HepG2 (cell line): Measurements from ENCODE around the gene MLST8. TPM values are rescaled to one million over a fixed set of nuclear protein-coding genes. Genes with fewer than 3 reads are reported as not detected.

Experiments
- ATAC-seq: fragments of 200-7000 bp; cut with Tn5 transposase; 3 replicates; pipeline ENCODE4 v1.9.1; 2020; ENCODE audit warnings: mild to moderate bottlenecking, moderate library complexity
- Bru-seq: library from RNA; stranded (reverse); fragments of 400-500 nt; gene quantifications from one replicate; lab custom pipeline; 2021; lab: Mats Ljungman, UMichigan
- BruChase-seq, 2 experiments: library from RNA; stranded (reverse); fragments of 400-500 nt; gene quantifications; one replicate each; lab custom pipeline; 2021; lab: Mats Ljungman, UMichigan
- BruUV-seq: library from RNA; stranded (reverse); fragments of 400-500 nt; replicated peaks from 2 replicates; lab custom pipeline; 2021; lab: Mats Ljungman, UMichigan
- CTCF ChIA-PET: fragments of 300-600 bp; formaldehyde crosslinking; extraction: SDS; loops from one replicate; lab custom pipeline; 2021; ENCODE audit warnings: low total read pairs, inconsistent platforms, low intra/inter-chr PET ratio; lab: Yijun Ruan, JAX
- POLR2A ChIA-PET: fragments of 350-600 bp; sonication (Branson Sonifier 250); formaldehyde crosslinking; loops from one replicate; lab custom pipeline; 2020; ENCODE audit warnings: antibody characterized with exemption, inconsistent platforms; lab: Yijun Ruan, JAX
- DNase-seq: peaks from one replicate; pipeline ENCODE4 v3.0.0-alpha.2; 2015; ENCODE audit warnings: low spot score
- FAIRE-seq: peaks from 3 replicates; lab custom pipeline; 2011; peaks lifted over from hg19 to GRCh38; lab: Jason Lieb, UNC
- H2AFZ ChIP-seq: one replicate; pipeline ENCODE4 v1.6.1; 2011; ENCODE audit warnings: low read length, inconsistent platforms
- H3K27ac ChIP-seq: fragments of 300-600 bp; 3 replicates; pipeline ENCODE4 v1.8.0; 2011; ENCODE audit warnings: mixed run types, mild to moderate bottlenecking, mixed read lengths, low read length, inconsistent platforms; ENCODE audit not compliant: insufficient read depth; ENCODE audit errors: extremely low read length
- H3K27me3 ChIP-seq, 2 experiments: fragments of 200-600 bp in 1 of 2; 2 replicates in 1 of 2; 3 replicates in 1 of 2; pipeline versions ENCODE4 v1.6.0 to v1.8.0; 2011; ENCODE audit warnings: low read length in 2 of 2, mild to moderate bottlenecking in 2 of 2, moderate library complexity in 2 of 2, inconsistent platforms in 1 of 2; ENCODE audit not compliant: insufficient read depth in 2 of 2, control insufficient read depth in 1 of 2
- H3K36me3 ChIP-seq, 2 experiments: fragments of 200-600 bp in 1 of 2; replicated peaks in 1 of 2; 2 replicates in 1 of 2; 3 replicates in 1 of 2; pipeline versions ENCODE4 v1.5.1 to v1.8.0; 2011; ENCODE audit warnings: low read length in 2 of 2, inconsistent platforms in 1 of 2; ENCODE audit not compliant: insufficient read depth in 2 of 2, control insufficient read depth in 1 of 2
- H3K4me1 ChIP-seq: 2 replicates; pipeline ENCODE4 v1.5.1; 2012; ENCODE audit warnings: low read length, inconsistent platforms; ENCODE audit not compliant: insufficient read depth
- H3K4me2 ChIP-seq: 2 replicates; pipeline ENCODE4 v1.6.0; 2011; ENCODE audit warnings: low read depth, low read length, inconsistent platforms
- H3K4me3 ChIP-seq, 3 experiments: fragments of 200-600 bp in 1 of 3; sonication (generic), shearing (Covaris generic) in 1 of 3; replicated peaks in 1 of 3; 2 replicates each; pipeline ENCODE4 v1.5.1; 2011 to 2016; ENCODE audit warnings: low read length in 3 of 3, inconsistent platforms in 2 of 3, low read depth in 2 of 3, mild to moderate bottlenecking in 2 of 3, control low read depth in 1 of 3, mixed read lengths in 1 of 3; ENCODE audit not compliant: insufficient read depth in 1 of 3
- H3K79me2 ChIP-seq: one replicate; pipeline ENCODE4 v1.6.1; 2011; ENCODE audit warnings: low read length, inconsistent platforms; ENCODE audit not compliant: insufficient read depth
- H3K9ac ChIP-seq: 2 replicates; pipeline ENCODE4 v1.6.0; 2011; ENCODE audit warnings: mild to moderate bottlenecking, low read depth, low read length, inconsistent platforms; ENCODE audit not compliant: insufficient read depth
- H3K9me3 ChIP-seq: 2 replicates; pipeline ENCODE4 v1.5.1; 2012; ENCODE audit warnings: mild to moderate bottlenecking, low read length
- H4K20me1 ChIP-seq: 2 replicates; pipeline ENCODE4 v1.6.0; 2011; ENCODE audit warnings: inconsistent platforms, mild to moderate bottlenecking, low read length, moderate library complexity; ENCODE audit not compliant: insufficient read depth
- BRCA1 ChIP-seq: sonication (generic); formaldehyde crosslinking; IDR thresholded peaks from 2 replicates; pipeline ENCODE4 v1.4.0; 2020; ENCODE audit warnings: missing genetic modification reagents
- GATAD2A ChIP-seq: IDR thresholded peaks from 2 replicates; pipeline ENCODE4 v1.6.1; 2016
- HNRNPH1 ChIP-seq: fragments of 200-400 bp; formaldehyde crosslinking; optimal IDR thresholded peaks from 2 replicates; pipeline ENCODE3; 2017; ENCODE audit warnings: mild to moderate bottlenecking, low read depth, low read length
- PAWR ChIP-seq: sonication (generic); formaldehyde crosslinking; IDR thresholded peaks from 2 replicates; pipeline ENCODE4 v1.4.0; 2020; ENCODE audit warnings: missing genetic modification reagents, mild to moderate bottlenecking, borderline replicate concordance
- SIN3A ChIP-seq: IDR thresholded peaks from 2 replicates; pipeline ENCODE4 v1.6.1; 2011; ENCODE audit warnings: low read depth, mild to moderate bottlenecking, control low read depth, low read length, borderline replicate concordance
- ZBTB34 ChIP-seq: sonication (generic); formaldehyde crosslinking; IDR thresholded peaks from 2 replicates; pipeline ENCODE4 v1.8.0; 2022; ENCODE audit warnings: mild to moderate bottlenecking, missing genetic modification reagents
- ZBTB39 ChIP-seq: sonication (generic); formaldehyde crosslinking; IDR thresholded peaks from 2 replicates; pipeline ENCODE4 v1.5.0; 2020; ENCODE audit warnings: missing genetic modification reagents
- ZNF205 ChIP-seq: IDR thresholded peaks from 2 replicates; pipeline ENCODE4 v1.6.1; 2018; ENCODE audit warnings: missing biosample characterization, missing genetic modification reagents
- ZNF75D ChIP-seq: sonication (generic); formaldehyde crosslinking; IDR thresholded peaks from 2 replicates; pipeline ENCODE4 v1.8.1; 2023; ENCODE audit warnings: missing genetic modification reagents, mild to moderate bottlenecking, borderline replicate concordance
- ZSCAN25 ChIP-seq: sonication (generic); formaldehyde crosslinking; IDR thresholded peaks from 2 replicates; pipeline ENCODE4 v1.8.0; 2022; ENCODE audit warnings: mild to moderate bottlenecking, missing genetic modification reagents
- WGBS: methylation state at CpG from one replicate; pipeline ENCODE4 v1.1.6; 2017; ENCODE audit warnings: low lambda C conversion rate; 5-methylcytosine and 5-hydroxymethylcytosine counted together
- in situ Hi-C: cut with HindIII; loops from 2 replicates; pipeline ENCODE4 v1.10.0; 2017; ENCODE audit warnings: low pct_unique_long_range_greater_than_20kb; ENCODE audit not compliant: extremely low pct_ligation_motif_present
- intact Hi-C: fragments of 100-400 bp; cut with micrococcal nuclease; formaldehyde crosslinking; loops from one replicate; pipeline ENCODE4 v1.10.0; 2022; ENCODE audit not compliant: unreplicated experiment
- long read RNA-seq, 2 experiments: library from RNA in 1 of 2; library from polyadenylated mRNA in 1 of 2; stranded (forward) in 1 of 2; unstranded in 1 of 2; transcript quantifications; one replicate each; pipeline ENCODE4 v2.0.0, GENCODE V29; 2019 to 2022
- polyA minus RNA-seq, 3 experiments: library from RNA; depleted of rRNA, polyadenylated mRNA; stranded (reverse); fragments of >200 nt; gene quantifications; 2 replicates each; pipeline ENCODE4 v1.2.3, GENCODE V29; 2011; ENCODE audit warnings: low replicate concordance in 1 of 3
- polyA plus RNA-seq, 8 experiments: library from polyadenylated mRNA; depleted of rRNA in 3 of 8; stranded (reverse) in 7 of 8; unstranded in 1 of 8; fragments of >200 nt; fragmentation: Illumina TruSeq in 4 of 8; extraction: Trizol in 4 of 8; gene quantifications; 2 replicates each; pipeline versions ENCODE4 v1.2.1 to v1.2.3, GENCODE V29; 2011 to 2016; ENCODE audit warnings: low read depth in 4 of 8, missing spikeins in 1 of 8, mixed read lengths in 1 of 8; ENCODE audit not compliant: insufficient read depth in 1 of 8
- total RNA-seq, 5 experiments: library from RNA; depleted of rRNA; stranded (reverse); fragments of >200 nt; fragmentation: Illumina TruSeq; extraction: Trizol; gene quantifications; 2 replicates each; pipeline ENCODE4 v1.2.3, GENCODE V29; 2016; ENCODE audit warnings: low read depth in 1 of 5

The MLST8 gene
- total RNA-seq (2016; rRNA removed; fragmentation: Illumina TruSeq; extraction: Trizol) (25.2 and 30.8 TPM in 2 replicates), polyA plus RNA-seq (2011; rRNA removed) (70.9 and 72.7 TPM in 2 replicates), polyA minus RNA-seq (2011; rRNA and poly(A)+ RNA removed; ENCODE audit: low replicate concordance) (111 and 121 TPM in 2 replicates), Bru-seq, nascent RNA (percentile 58 among the genes with signal in this experiment), BruChase-seq, experiment 1, labeled RNA remaining after a 6-hour chase (percentile 69 among the genes with signal in this experiment), BruChase-seq, experiment 2, labeled RNA remaining after a 2-hour chase (percentile 57 among the genes with signal in this experiment)
- total RNA-seq (2016; cell fraction: cytosol; rRNA removed; fragmentation: Illumina TruSeq; extraction: Trizol; ENCODE audit: low read depth), result 66.8 and 68.3 TPM in 2 replicates
- total RNA-seq (2016; cell fraction: insoluble cytoplasmic fraction; rRNA removed; fragmentation: Illumina TruSeq; extraction: Trizol), result 24.8 and 34.9 TPM in 2 replicates
- total RNA-seq (2016; cell fraction: membrane; rRNA removed; fragmentation: Illumina TruSeq; extraction: Trizol), result 73.3 and 82.0 TPM in 2 replicates
- 20.0 and 20.9 TPM in 2 replicates for total RNA-seq (2016; cell fraction: nucleus; rRNA removed; fragmentation: Illumina TruSeq; extraction: Trizol)
- polyA plus RNA-seq (2011; cell fraction: cytosol; rRNA removed), result 88.3 and 159 TPM in 2 replicates
- polyA plus RNA-seq (2011; cell fraction: nucleus; rRNA removed), result 109 and 133 TPM in 2 replicates
- 26.5 and 34.3 TPM in 2 replicates for polyA plus RNA-seq (2012)
- polyA plus RNA-seq (2016; cell fraction: cytosol; fragmentation: Illumina TruSeq; extraction: Trizol; ENCODE audit: low read depth), result 136 and 139 TPM in 2 replicates
- 45.5 and 48.4 TPM in 2 replicates for polyA plus RNA-seq (2016; cell fraction: insoluble cytoplasmic fraction; fragmentation: Illumina TruSeq; extraction: Trizol; ENCODE audit: low read depth)
- 121 and 123 TPM in 2 replicates for polyA plus RNA-seq (2016; cell fraction: membrane; fragmentation: Illumina TruSeq; extraction: Trizol; ENCODE audit: low read depth)
- 52.7 and 57.3 TPM in 2 replicates for polyA plus RNA-seq (2016; cell fraction: nucleus; fragmentation: Illumina TruSeq; extraction: Trizol; ENCODE audit: insufficient read depth, low read depth)
- 30.5 and 31.0 TPM in 2 replicates for polyA minus RNA-seq (2011; cell fraction: cytosol; rRNA and poly(A)+ RNA removed)
- polyA minus RNA-seq (2011; cell fraction: nucleus; rRNA and poly(A)+ RNA removed), result 41.5 and 46.5 TPM in 2 replicates
- long read RNA-seq, experiment 1, transcript MLST8-232 (9 exons, 1,870 nt), result major isoform, 40 of 121 reads
- long read RNA-seq, experiment 1, transcript MLST8-203 (9 exons, 1,691 nt), result minor isoform, 10 of 121 reads
- long read RNA-seq, experiment 1, transcript MLST8-230 (8 exons, 2,116 nt), result minor isoform, 16 of 121 reads
- long read RNA-seq, experiment 1, transcript MLST8-215 (9 exons, 1,861 nt), result minor isoform, 19 of 121 reads
- long read RNA-seq, experiment 1, partial matches to known transcripts, result 14 of 121 reads
- long read RNA-seq, experiment 1, other reads (novel, unspliced or antisense), result 15 of 121 reads
- long read RNA-seq, experiment 2, transcript MLST8-215 (9 exons, 1,861 nt), result minor isoform, 10 of 114 reads
- long read RNA-seq, experiment 2, transcript MLST8-230 (8 exons, 2,116 nt), result major isoform, 18 of 114 reads
- long read RNA-seq, experiment 2, transcript MLST8-232 (9 exons, 1,870 nt), result minor isoform, 10 of 114 reads
- long read RNA-seq, experiment 2, transcript MLST8-203 (9 exons, 1,691 nt), result minor isoform, 12 of 114 reads
- long read RNA-seq, experiment 2, partial matches to known transcripts, result 26 of 114 reads
- long read RNA-seq, experiment 2, other reads (novel, unspliced or antisense), result 26 of 114 reads

- H3K79me2 ChIP-seq, result peaks cover 8% of the 10 kb centered on the region
- under 1% methylated on average over 33 of the region's 93 CpGs for WGBS
- peak within 1 kb of the TSS; percentile 99 for H3K4me2 ChIP-seq
- 0 out of 5 replicates have a peak, but pooled peaks cover 0 to 1% of the 10 kb centered on the region in 2 experiments for H3K27me3 ChIP-seq
- peak; percentile 65 for DNase-seq
- peak within 1 kb of the TSS; percentile 71 to 96 (median 83) for H3K4me3 ChIP-seq
- H4K20me1 ChIP-seq, result no peaks in the 10 kb centered on the region
- peak; percentile 52 for ATAC-seq
- no peak for FAIRE-seq
- no TSS peak for BruUV-seq
- peak within 1 kb of the TSS; percentile 89 for H3K27ac ChIP-seq
- H3K4me1 ChIP-seq, result peaks cover 33% of the 10 kb centered on the region
- intact Hi-C loops, result no loop called here
- in situ Hi-C loops, result no loop called here
- H3K36me3 ChIP-seq, result peaks cover 2 to 13% of the 10 kb centered on the region in 2 experiments; a peak in 3 of 5 replicates
- H2AFZ ChIP-seq, result peak within 1 kb of the TSS; percentile 71
- H3K9ac ChIP-seq, result peak within 1 kb of the TSS; percentile 97
- ChIA-PET CTCF (no interaction called here), POLR2A (interaction anchor here (0.8 to 4.3 kb wide), 6 partner anchors 9 to 50 kb away, joined by 3 to 18 read pairs (median 10); partner anchors contain the start of genes E4F1, ECI1, PGP and TRAF7)
- H3K9me3 ChIP-seq, result no peaks in the 10 kb centered on the region
- TF ChIP-seq ZNF205 (CRISPR knock-in tag) (peak; percentile 76; the same call in 1 of the 2 replicates), ZBTB39 (CRISPR knock-in tag) (peak; percentile 93; the same call in 1 of the 2 replicates), GATAD2A (CRISPR knock-in tag) (peak; percentile 28; the same call in 1 of the 2 replicates), ZNF75D (CRISPR knock-in tag) (no peak), BRCA1 (CRISPR knock-in tag) (peak; percentile 54; the same call in 1 of the 2 replicates), ZBTB34 (CRISPR knock-in tag) (0 out of 2 replicates have a peak, but pooled peaks have one; percentile 37), PAWR (CRISPR knock-in tag) (no peak), HNRNPH1 (no peak), ZSCAN25 (CRISPR knock-in tag) (peak; percentile 70), SIN3A (0 out of 2 replicates have a peak, but pooled peaks have one; percentile 61)
Observed at GRCh38 chr16:2205104-2205966, at the start of gene MLST8. Gene MLST8 (plus strand): TSS chr16:2205454. CDS start chr16:2206086, 632 bp downstream.
